K562 (cell line): ENCODE measurements around the gene VEGFA. TPM values are rescaled to one million over a fixed set of nuclear protein-coding genes. Genes with fewer than 3 reads are reported as not detected.
A peak's percentile ranks its signal among the peaks of the same experiment; 100 is the strongest.

ENCODE experiments used
- AFF4 ChIP-seq: sonication (generic); formaldehyde crosslinking; IDR thresholded peaks from 2 replicates; pipeline ENCODE4 v1.8.0; 2023; ENCODE audit warnings: mild to moderate bottlenecking, missing genetic modification reagents
- BCOR ChIP-seq: fragments of 450-650 bp; IDR thresholded peaks from 2 replicates; pipeline ENCODE4 v1.6.1; 2016
- CBX3 ChIP-seq, 2 experiments: IDR thresholded peaks; 1 replicate in 1 of 2; 2 replicates in 1 of 2; pipeline ENCODE4 v1.6.1; 2012; ENCODE audit warnings: inconsistent platforms in 2 of 2, low read length in 2 of 2, borderline replicate concordance in 1 of 2, control low read depth in 1 of 2
- CCAR2 ChIP-seq: fragments of 200-400 bp; formaldehyde crosslinking; IDR thresholded peaks from 2 replicates; pipeline ENCODE4 v1.6.1; 2017; ENCODE audit warnings: mild to moderate bottlenecking, low read depth, low read length
- DACH1 ChIP-seq: fragments of 450-650 bp; IDR thresholded peaks from 2 replicates; pipeline ENCODE4 v1.6.1; 2018; ENCODE audit not compliant: partially characterized antibody
- DDX20 ChIP-seq: fragments of 450-650 bp; IDR thresholded peaks from 2 replicates; pipeline ENCODE4 v1.6.1; 2016; ENCODE audit warnings: missing genetic modification characterization, low read depth, mild to moderate bottlenecking, missing compliant biosample characterization, moderate library complexity
- EP400 ChIP-seq: fragments of 450-650 bp; IDR thresholded peaks from 2 replicates; pipeline ENCODE4 v1.6.1; 2017; ENCODE audit warnings: antibody characterized with exemption, mild to moderate bottlenecking, moderate library complexity
- ESRRB ChIP-seq: fragments of 250-450 bp; sonication (Bioruptor Pico); IDR thresholded peaks from 2 replicates; pipeline ENCODE4 v1.5.0; 2020; ENCODE audit warnings: mild to moderate bottlenecking, moderate library complexity, borderline replicate concordance
- ETV5 ChIP-seq: sonication (generic); formaldehyde crosslinking; IDR thresholded peaks from 2 replicates; pipeline ENCODE4 v1.4.0; 2020; ENCODE audit warnings: low read depth, mild to moderate bottlenecking, missing genetic modification reagents
- FOS ChIP-seq: IDR thresholded peaks from 3 replicates; pipeline ENCODE4 v1.6.1; 2011; ENCODE audit not compliant: insufficient read length; ENCODE audit errors: extremely low read depth
- FOXA1 ChIP-seq: fragments of 450-650 bp; IDR thresholded peaks from 2 replicates; pipeline ENCODE4 v1.6.1; 2016; ENCODE audit warnings: mild to moderate bottlenecking, borderline replicate concordance
- GTF3C2 ChIP-seq: IDR thresholded peaks from 3 replicates; pipeline ENCODE4 v1.6.1; 2011; ENCODE audit warnings: borderline replicate concordance, mild to moderate bottlenecking, moderate library complexity; ENCODE audit not compliant: insufficient read length; ENCODE audit errors: extremely low read depth
- HNRNPH1 ChIP-seq: fragments of 200-400 bp; formaldehyde crosslinking; optimal IDR thresholded peaks from 2 replicates; pipeline ENCODE3; 2017; ENCODE audit warnings: low read depth, mild to moderate bottlenecking, low read length, moderate library complexity
- SMARCA5 ChIP-seq: fragments of 450-650 bp; IDR thresholded peaks from 2 replicates; pipeline ENCODE4 v1.6.1; 2016
- ZBTB12 ChIP-seq: fragments of 250-450 bp; sonication (Bioruptor Pico); IDR thresholded peaks from 2 replicates; pipeline ENCODE4 v1.4.0; 2020
- ZBTB33 ChIP-seq: sonication (generic); formaldehyde crosslinking; IDR thresholded peaks from 2 replicates; pipeline ENCODE4 v1.8.1; 2023; ENCODE audit warnings: mild to moderate bottlenecking, missing genetic modification reagents
- ZFP30 ChIP-seq: fragments of 250-450 bp; sonication (Bioruptor Pico); IDR thresholded peaks from 2 replicates; pipeline ENCODE4 v1.8.0; 2022; ENCODE audit warnings: moderate library complexity, mild to moderate bottlenecking, inconsistent platforms, borderline replicate concordance
- polyA plus RNA-seq, 8 experiments: library from polyadenylated mRNA; depleted of rRNA in 4 of 8; stranded (reverse) in 5 of 8; unstranded in 3 of 8; fragments of >200 nt; fragmentation: Nextera tagmentation in 2 of 8; fragmentation: Illumina TruSeq in 1 of 8; extraction: Ambion mirVana in 2 of 8; extraction: Trizol in 1 of 8; gene quantifications; 2 replicates each; pipeline versions ENCODE4 v1.2.1 to v1.2.3, GENCODE V29; 2011 to 2014; ENCODE audit warnings: inconsistent platforms in 1 of 8, missing spikeins in 1 of 8
- total RNA-seq, 7 experiments: library from RNA; depleted of rRNA in 6 of 7; stranded (reverse); fragments of >200 nt in 6 of 7; fragmentation: Illumina TruSeq in 2 of 7; extraction: Trizol in 2 of 7; gene quantifications; 2 replicates each; pipeline versions ENCODE4 v1.2.1 to v1.2.3, GENCODE V29; 2011 to 2021; ENCODE audit warnings: low replicate concordance in 1 of 7

The VEGFA gene
- total and polyA plus RNA-seq, 9 of the 15 experiments (the other 6 are each of a cell fraction or from before 2014, with no cell fraction given): 14.0 to 271 (median 124) TPM

- TF ChIP-seq AFF4: no peak; the same call in 1 of the 2 replicates
- no peak for TF ChIP-seq ZBTB33 (CRISPR knock-in tag)
- TF ChIP-seq FOS: no peak
- no peak for TF ChIP-seq DDX20
- TF ChIP-seq DACH1: no peak
- no peak for TF ChIP-seq SMARCA5
- no peak for TF ChIP-seq ESRRB (CRISPR knock-in tag)
- peak; percentile 59; the same call in 1 of the 2 replicates for TF ChIP-seq BCOR
- TF ChIP-seq CBX3 (IDR thresholded peaks at IDR 0.05; ENCODE audit: borderline replicate concordance in 1 of 2, low read length in 2 of 2): no peak
- TF ChIP-seq EP400: no peak
- no peak for TF ChIP-seq ZBTB12 (CRISPR knock-in tag)
- no peak for TF ChIP-seq ZFP30 (CRISPR knock-in tag)
- no peak for TF ChIP-seq ETV5
- TF ChIP-seq CCAR2: no peak
- no peak for TF ChIP-seq HNRNPH1
- TF ChIP-seq GTF3C2: no peak
- TF ChIP-seq FOXA1: no peak
Measured at GRCh38 chr6:43770372-43771209, 580 bp downstream of the VEGFA start (continued).
